ENCODE results near the gene IGSF21.

The IGSF21 gene

DNA sequence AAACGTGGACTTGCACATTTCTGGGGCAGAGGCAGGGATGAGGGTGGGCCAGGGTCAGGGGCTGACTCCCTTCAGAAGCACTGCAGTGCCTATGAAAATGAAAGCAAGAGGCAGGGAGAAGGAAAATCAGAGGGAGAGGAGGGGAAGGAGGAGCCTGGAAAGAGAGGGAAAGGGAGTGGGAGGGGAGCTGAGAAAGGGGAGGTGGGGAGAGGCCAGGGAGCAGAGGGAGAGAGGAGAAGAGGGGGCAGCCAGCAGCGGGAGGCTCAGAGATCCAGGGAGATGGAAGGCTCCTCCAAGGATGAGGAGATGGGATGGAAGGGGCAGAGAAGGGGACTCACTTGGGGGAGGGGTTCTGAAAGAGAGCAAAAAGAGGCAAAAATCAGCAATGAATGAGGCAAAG, 276.9 kb downstream of the IGSF21 start:
- Histone ChIP-seq H2AFZ (ENCODE audit: insufficient read depth, low read length, poor library complexity) (no peak overlapping the region), H3K14ac (ENCODE audit: low read length) (no peak overlapping the region), H3K18ac (ENCODE audit: low read length) (no peak overlapping the region), H3K23ac (ENCODE audit: low read length) (no peak overlapping the region), H3K36me3 (ENCODE audit: control insufficient read depth in 1 of 2, insufficient read depth in 2 of 2, low read length in 2 of 2) (no peaks in the 10 kb centered on the region), H3K9me3 (ENCODE audit: insufficient read depth, low read depth, low read length) (no peaks in the 10 kb centered on the region), H2AK5ac (ENCODE audit: low read length) (no peak overlapping the region), H3K4me1 (ENCODE audit: control insufficient read depth in 1 of 2, insufficient read depth in 2 of 2, low read length in 2 of 2) (no peaks in the 10 kb centered on the region), H4K8ac (ENCODE audit: low read depth, low read length) (no peak overlapping the region), H3K4me3 (ENCODE audit: low read depth, low read length) (no peak overlapping the region), H2BK120ac (ENCODE audit: insufficient read depth, low read length, poor library complexity) (no peak overlapping the region), H3K79me2 (ENCODE audit: control insufficient read depth, insufficient read depth, low read length, poor library complexity) (no peaks in the 10 kb centered on the region), H2BK12ac (ENCODE audit: low read length) (no peak overlapping the region), H4K12ac (ENCODE audit: low read depth, low read length) (no peak overlapping the region), H3K79me1 (ENCODE audit: low read length) (no peaks in the 10 kb centered on the region), H3K27me3 (ENCODE audit: insufficient read depth, low read length) (no peaks in the 10 kb centered on the region), H3K9ac (ENCODE audit: low read length) (no peak overlapping the region), H4K91ac (ENCODE audit: low read depth, low read length) (no peak overlapping the region), H3K27ac (ENCODE audit: low read depth, low read length) (no peak overlapping the region), H3K4me2 (ENCODE audit: low read length) (no peak overlapping the region), H3K4ac (ENCODE audit: low read depth, low read length) (no peak overlapping the region), H2BK5ac (ENCODE audit: low read depth, low read length, poor library complexity) (no peak overlapping the region)
- no CpG with 5 or more reads among the region's 2 CpGs for WGBS (ENCODE audit: extremely low coverage, insufficient coverage, insufficient read length)
- no peak for DNase-seq

DNA sequence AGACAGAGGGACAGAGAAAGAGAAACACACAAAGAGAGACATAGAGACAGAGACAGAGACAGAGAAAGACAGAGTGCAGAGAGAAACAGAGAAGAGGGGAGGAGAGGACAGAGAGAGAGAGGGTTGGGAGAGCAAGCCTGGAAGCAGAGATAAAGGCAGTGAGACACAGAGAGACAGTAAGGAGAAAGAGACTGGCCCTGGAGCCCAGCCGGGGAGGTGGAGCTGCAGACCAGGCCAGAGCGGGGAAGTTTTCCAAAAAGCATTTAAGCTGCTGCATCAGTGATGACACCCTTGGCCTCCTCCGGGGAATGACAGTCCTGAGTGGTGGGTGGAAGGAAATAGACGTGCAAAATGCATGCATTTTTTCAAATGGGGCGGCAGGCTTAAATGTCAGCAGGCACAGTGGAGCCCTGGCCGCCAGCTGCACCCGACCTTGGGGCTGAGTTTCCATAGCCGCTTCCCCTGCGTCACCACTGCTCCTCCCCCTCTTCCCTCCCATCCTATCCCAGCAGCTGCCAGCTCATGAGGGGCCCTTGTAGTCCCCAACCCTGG, 277.7 kb downstream of the IGSF21 start:
- Histone ChIP-seq H3K36me3 (ENCODE audit: control insufficient read depth in 1 of 2, insufficient read depth in 2 of 2, low read length in 2 of 2) (no peaks in the 10 kb centered on the region), H3K4me2 (ENCODE audit: low read length) (no peak overlapping the region), H3K79me2 (ENCODE audit: control insufficient read depth, insufficient read depth, low read length, poor library complexity) (no peaks in the 10 kb centered on the region), H3K4me1 (ENCODE audit: control insufficient read depth in 1 of 2, insufficient read depth in 2 of 2, low read length in 2 of 2) (no peaks in the 10 kb centered on the region), H3K14ac (ENCODE audit: low read length) (no peak overlapping the region), H4K8ac (ENCODE audit: low read depth, low read length) (no peak overlapping the region), H2BK120ac (ENCODE audit: insufficient read depth, low read length, poor library complexity) (no peak overlapping the region), H3K27me3 (ENCODE audit: insufficient read depth, low read length) (no peaks in the 10 kb centered on the region), H4K91ac (ENCODE audit: low read depth, low read length) (no peak overlapping the region), H2BK5ac (ENCODE audit: low read depth, low read length, poor library complexity) (no peak overlapping the region), H3K27ac (ENCODE audit: low read depth, low read length) (no peak overlapping the region), H3K79me1 (ENCODE audit: low read length) (no peaks in the 10 kb centered on the region), H4K12ac (ENCODE audit: low read depth, low read length) (no peak overlapping the region), H3K4ac (ENCODE audit: low read depth, low read length) (no peak overlapping the region), H3K4me3 (ENCODE audit: low read depth, low read length) (no peak overlapping the region), H2BK12ac (ENCODE audit: low read length) (no peak overlapping the region), H3K18ac (ENCODE audit: low read length) (no peak overlapping the region), H2AFZ (ENCODE audit: insufficient read depth, low read length, poor library complexity) (no peak overlapping the region), H3K23ac (ENCODE audit: low read length) (no peak overlapping the region), H3K9ac (ENCODE audit: low read length) (no peak overlapping the region), H2AK5ac (ENCODE audit: low read length) (no peak overlapping the region), H3K9me3 (ENCODE audit: insufficient read depth, low read depth, low read length) (no peaks in the 10 kb centered on the region)
- no peak for DNase-seq
- WGBS (ENCODE audit: extremely low coverage, insufficient coverage, insufficient read length): no CpG with 5 or more reads among the region's 9 CpGs

DNA sequence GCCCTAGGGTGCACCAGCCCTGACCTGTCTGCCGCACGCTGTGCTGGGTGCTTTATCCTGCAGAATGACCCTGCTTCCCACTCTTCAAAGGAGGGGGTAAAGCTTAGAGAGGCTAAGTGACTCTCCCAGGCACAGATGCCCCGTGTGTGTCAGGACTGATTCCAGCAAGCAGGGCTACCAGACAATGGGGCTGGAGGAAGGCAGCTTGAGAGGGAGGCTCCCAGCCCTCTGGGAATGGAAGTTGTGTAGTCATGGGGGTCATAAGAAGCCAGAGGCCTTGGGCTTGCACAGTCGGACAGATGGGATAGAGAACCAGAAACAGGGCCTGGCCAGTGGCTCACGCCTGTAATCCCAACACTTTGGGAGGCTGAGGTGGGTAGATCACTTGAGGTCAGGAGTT, 279.0 kb downstream of the IGSF21 start:
- no peaks in the 10 kb centered on the region for H3K36me3 ChIP-seq (ENCODE audit: control insufficient read depth in 1 of 2, insufficient read depth in 2 of 2, low read length in 2 of 2)
- H4K12ac ChIP-seq (ENCODE audit: low read depth, low read length): no peak overlapping the region
- WGBS (ENCODE audit: extremely low coverage, insufficient coverage, insufficient read length): no CpG with 5 or more reads among the region's 5 CpGs
- H2BK5ac ChIP-seq (ENCODE audit: low read depth, low read length, poor library complexity): no peak overlapping the region
- no peak overlapping the region for H3K14ac ChIP-seq (ENCODE audit: low read length)
- H3K4me2 ChIP-seq (ENCODE audit: low read length): no peak overlapping the region
- no peak overlapping the region for H3K4ac ChIP-seq (ENCODE audit: low read depth, low read length)
- no peak overlapping the region for H2AFZ ChIP-seq (ENCODE audit: insufficient read depth, low read length, poor library complexity)
- H2BK120ac ChIP-seq (ENCODE audit: insufficient read depth, low read length, poor library complexity): no peak overlapping the region
- no peak overlapping the region for H2AK5ac ChIP-seq (ENCODE audit: low read length)
- H3K18ac ChIP-seq (ENCODE audit: low read length): no peak overlapping the region
- H2BK12ac ChIP-seq (ENCODE audit: low read length): no peak overlapping the region
- no peak for DNase-seq
- H3K9me3 ChIP-seq (ENCODE audit: insufficient read depth, low read depth, low read length): no peaks in the 10 kb centered on the region
- no peak overlapping the region for H4K8ac ChIP-seq (ENCODE audit: low read depth, low read length)
- no peak overlapping the region for H3K23ac ChIP-seq (ENCODE audit: low read length)
- no peaks in the 10 kb centered on the region for H3K4me1 ChIP-seq (ENCODE audit: control insufficient read depth in 1 of 2, insufficient read depth in 2 of 2, low read length in 2 of 2)
- no peaks in the 10 kb centered on the region for H3K27me3 ChIP-seq (ENCODE audit: insufficient read depth, low read length)
- H3K79me2 ChIP-seq (ENCODE audit: control insufficient read depth, insufficient read depth, low read length, poor library complexity): no peaks in the 10 kb centered on the region
- no peak overlapping the region for H4K91ac ChIP-seq (ENCODE audit: low read depth, low read length)
- no peak overlapping the region for H3K27ac ChIP-seq (ENCODE audit: low read depth, low read length)
- H3K4me3 ChIP-seq (ENCODE audit: low read depth, low read length): no peak overlapping the region
- H3K79me1 ChIP-seq (ENCODE audit: low read length): no peaks in the 10 kb centered on the region
- no peak overlapping the region for H3K9ac ChIP-seq (ENCODE audit: low read length)

DNA sequence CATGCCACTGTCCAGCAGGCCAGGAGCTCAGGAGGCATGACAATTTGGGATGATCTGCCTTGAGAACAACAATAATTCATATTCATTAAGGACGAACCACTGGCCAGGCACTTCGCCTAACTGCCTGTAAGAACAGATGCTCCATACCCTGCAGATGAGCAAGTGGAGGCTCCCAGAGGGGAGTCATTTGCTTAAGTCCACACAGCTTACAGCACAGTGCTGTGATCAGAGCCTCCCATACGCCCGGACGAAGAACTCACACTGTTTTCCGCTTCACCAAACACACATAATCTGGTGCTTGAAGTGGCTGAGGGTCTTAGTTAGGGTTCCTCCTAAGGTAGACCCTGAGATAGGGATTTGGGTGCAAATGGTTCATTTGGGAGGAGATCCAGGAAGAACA, 279.7 kb downstream of the IGSF21 start:
- Histone ChIP-seq H3K4me2 (ENCODE audit: low read length) (no peak overlapping the region), H3K4ac (ENCODE audit: low read depth, low read length) (no peak overlapping the region), H3K27ac (ENCODE audit: low read depth, low read length) (no peak overlapping the region), H3K79me2 (ENCODE audit: control insufficient read depth, insufficient read depth, low read length, poor library complexity) (no peaks in the 10 kb centered on the region), H3K36me3 (ENCODE audit: control insufficient read depth in 1 of 2, insufficient read depth in 2 of 2, low read length in 2 of 2) (no peaks in the 10 kb centered on the region), H3K23ac (ENCODE audit: low read length) (no peak overlapping the region), H2BK12ac (ENCODE audit: low read length) (no peak overlapping the region), H3K9me3 (ENCODE audit: insufficient read depth, low read depth, low read length) (no peaks in the 10 kb centered on the region), H3K14ac (ENCODE audit: low read length) (no peak overlapping the region), H3K9ac (ENCODE audit: low read length) (no peak overlapping the region), H2AFZ (ENCODE audit: insufficient read depth, low read length, poor library complexity) (no peak overlapping the region), H2AK5ac (ENCODE audit: low read length) (no peak overlapping the region), H3K4me3 (ENCODE audit: low read depth, low read length) (no peak overlapping the region), H2BK120ac (ENCODE audit: insufficient read depth, low read length, poor library complexity) (no peak overlapping the region), H3K27me3 (ENCODE audit: insufficient read depth, low read length) (no peaks in the 10 kb centered on the region), H3K4me1 (ENCODE audit: control insufficient read depth in 1 of 2, insufficient read depth in 2 of 2, low read length in 2 of 2) (peaks cover 0 to 1% of the 10 kb centered on the region in 2 experiments), H2BK5ac (ENCODE audit: low read depth, low read length, poor library complexity) (no peak overlapping the region), H3K79me1 (ENCODE audit: low read length) (no peaks in the 10 kb centered on the region), H4K8ac (ENCODE audit: low read depth, low read length) (no peak overlapping the region), H4K91ac (ENCODE audit: low read depth, low read length) (no peak overlapping the region), H3K18ac (ENCODE audit: low read length) (no peak overlapping the region), H4K12ac (ENCODE audit: low read depth, low read length) (no peak overlapping the region)
- DNase-seq: no peak
- no CpG with 5 or more reads among the region's 6 CpGs for WGBS (ENCODE audit: extremely low coverage, insufficient coverage, insufficient read length)

Data from trophoblast cell (in vitro differentiated cells and primary cell).